Smooth muscle cell (in vitro differentiated cells): Measurements from ENCODE around the gene IQSEC1. TPM values are rescaled to one million over a fixed set of nuclear protein-coding genes. Genes with fewer than 3 reads are reported as not detected.

Experiments used
- DNase-seq: peaks from one replicate; lab custom pipeline; 2025; ENCODE audit not compliant: unreplicated experiment; lab: John Stamatoyannopoulos, UW
- H2AFZ ChIP-seq: fragments of 200-600 bp; sonication (generic); 2 replicates; pipeline ENCODE4 v1.6.0; 2016; ENCODE audit warnings: antibody characterized with exemption, low read depth, mild to moderate bottlenecking
- H3F3A ChIP-seq: fragments of 200-600 bp; sonication (generic); 2 replicates; pipeline ENCODE4 v1.6.0; 2017; ENCODE audit warnings: antibody characterized with exemption, low read depth
- H3K27ac ChIP-seq: fragments of 200-600 bp; sonication (generic); 2 replicates; pipeline ENCODE4 v1.5.1; 2016; ENCODE audit warnings: low read depth, mild to moderate bottlenecking
- H3K27me3 ChIP-seq: fragments of 200-600 bp; sonication (generic); 2 replicates; pipeline ENCODE4 v1.6.1; 2016; ENCODE audit warnings: low read depth, mild to moderate bottlenecking
- H3K36me3 ChIP-seq: fragments of 200-600 bp; sonication (generic); 2 replicates; pipeline ENCODE4 v1.5.1; 2016; ENCODE audit warnings: low read depth
- H3K4me1 ChIP-seq: fragments of 200-600 bp; sonication (generic); 2 replicates; pipeline ENCODE4 v1.5.1; 2016; ENCODE audit warnings: low read depth
- H3K4me2 ChIP-seq: fragments of 200-600 bp; sonication (generic); 2 replicates; pipeline ENCODE4 v1.6.0; 2016; ENCODE audit warnings: mild to moderate bottlenecking
- H3K4me3 ChIP-seq: fragments of 200-600 bp; sonication (generic); 2 replicates; pipeline ENCODE4 v1.5.1; 2016; ENCODE audit warnings: mild to moderate bottlenecking
- H3K79me2 ChIP-seq: fragments of 200-600 bp; sonication (generic); 2 replicates; pipeline ENCODE4 v1.6.0; 2016; ENCODE audit warnings: low read depth, mild to moderate bottlenecking
- H3K9ac ChIP-seq: fragments of 200-600 bp; sonication (generic); 2 replicates; pipeline ENCODE4 v1.6.0; 2016; ENCODE audit warnings: low read depth
- H3K9me3 ChIP-seq: fragments of 200-600 bp; sonication (generic); replicated peaks from 2 replicates; pipeline ENCODE4 v1.5.1; 2016; ENCODE audit warnings: low read depth
- H4K20me1 ChIP-seq: fragments of 200-600 bp; sonication (generic); 2 replicates; pipeline ENCODE4 v1.6.0; 2016; ENCODE audit warnings: low read depth
- WGBS: methylation state at CpG from one replicate; pipeline ENCODE4 v1.1.7; 2016; ENCODE audit warnings: low lambda C conversion rate; 5-methylcytosine and 5-hydroxymethylcytosine counted together
- polyA plus RNA-seq: library from polyadenylated mRNA; unstranded; fragments of >200 nt; fragmentation: Nextera tagmentation; extraction: Ambion mirVana; gene quantifications from 2 replicates; pipeline ENCODE4 v1.2.1, GENCODE V29; 2016
- total RNA-seq: library from RNA; depleted of rRNA; stranded (reverse); fragments of >200 nt; gene quantifications from 2 replicates; pipeline ENCODE4 v1.2.3, GENCODE V29; 2014
- TF ChIP-seq, protein P1 (sequence below): fragments of 200-600 bp; sonication (generic); IDR thresholded peaks from 2 replicates; pipeline ENCODE4 v1.5.1; 2017; ENCODE audit warnings: borderline replicate concordance, mild to moderate bottlenecking, antibody characterized with exemption; ENCODE audit not compliant: insufficient read depth, poor library complexity, severe bottlenecking

IQSEC1 gene
- total and polyA plus RNA-seq, 2 experiments from 2014 or later: 18.9 to 19.8 TPM

GRCh38 chr3:12988728-12989454, 84.3 kb downstream of the IQSEC1 start:
- Histone ChIP-seq H4K20me1 (peaks cover 72% of the 10 kb centered on the region), H3K27ac (no peak overlapping the region), H2AFZ (no peak overlapping the region), H3K4me2 (no peak overlapping the region), H3K27me3 (no peaks in the 10 kb centered on the region), H3F3A (peaks cover 16% of the 10 kb centered on the region), H3K36me3 (no peaks in the 10 kb centered on the region), H3K4me1 (peaks cover 27% of the 10 kb centered on the region), H3K9me3 (no peaks in the 10 kb centered on the region), H3K79me2 (peaks cover 12% of the 10 kb centered on the region), H3K4me3 (no peak overlapping the region), H3K9ac (no peak overlapping the region)
- no peak for DNase-seq
- TF ChIP-seq, protein P1, sequence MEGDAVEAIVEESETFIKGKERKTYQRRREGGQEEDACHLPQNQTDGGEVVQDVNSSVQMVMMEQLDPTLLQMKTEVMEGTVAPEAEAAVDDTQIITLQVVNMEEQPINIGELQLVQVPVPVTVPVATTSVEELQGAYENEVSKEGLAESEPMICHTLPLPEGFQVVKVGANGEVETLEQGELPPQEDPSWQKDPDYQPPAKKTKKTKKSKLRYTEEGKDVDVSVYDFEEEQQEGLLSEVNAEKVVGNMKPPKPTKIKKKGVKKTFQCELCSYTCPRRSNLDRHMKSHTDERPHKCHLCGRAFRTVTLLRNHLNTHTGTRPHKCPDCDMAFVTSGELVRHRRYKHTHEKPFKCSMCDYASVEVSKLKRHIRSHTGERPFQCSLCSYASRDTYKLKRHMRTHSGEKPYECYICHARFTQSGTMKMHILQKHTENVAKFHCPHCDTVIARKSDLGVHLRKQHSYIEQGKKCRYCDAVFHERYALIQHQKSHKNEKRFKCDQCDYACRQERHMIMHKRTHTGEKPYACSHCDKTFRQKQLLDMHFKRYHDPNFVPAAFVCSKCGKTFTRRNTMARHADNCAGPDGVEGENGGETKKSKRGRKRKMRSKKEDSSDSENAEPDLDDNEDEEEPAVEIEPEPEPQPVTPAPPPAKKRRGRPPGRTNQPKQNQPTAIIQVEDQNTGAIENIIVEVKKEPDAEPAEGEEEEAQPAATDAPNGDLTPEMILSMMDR: no peak
- 92% methylated on average over 5 of the region's 5 CpGs for WGBS

- H3F3A ChIP-seq: peaks cover 16% of the 10 kb centered on the region
- no peak for DNase-seq
- H3K9me3 ChIP-seq: no peaks in the 10 kb centered on the region
- peaks cover 12% of the 10 kb centered on the region for H3K79me2 ChIP-seq
- no peak overlapping the region for H3K9ac ChIP-seq
- WGBS: 96% methylated on average over 5 of the region's 5 CpGs
- TF ChIP-seq, protein P1: no peak
- H3K4me2 ChIP-seq: no peak overlapping the region
- no peaks in the 10 kb centered on the region for H3K36me3 ChIP-seq
- H3K4me1 ChIP-seq: peaks cover 22% of the 10 kb centered on the region
- H2AFZ ChIP-seq: no peak overlapping the region
- H3K27ac ChIP-seq: no peak overlapping the region
- peaks cover 80% of the 10 kb centered on the region for H4K20me1 ChIP-seq
- H3K27me3 ChIP-seq: no peaks in the 10 kb centered on the region
- H3K4me3 ChIP-seq: no peak overlapping the region
Measured at GRCh38 chr3:12987602-12988001, 85.6 kb downstream of the IQSEC1 start.

GRCh38 chr3:12986986-12987385, 86.2 kb downstream of the IQSEC1 start:
- no peaks in the 10 kb centered on the region for H3K27me3 ChIP-seq
- peaks cover 87% of the 10 kb centered on the region for H4K20me1 ChIP-seq
- H2AFZ ChIP-seq: no peak overlapping the region
- peaks cover 16% of the 10 kb centered on the region for H3F3A ChIP-seq
- H3K4me1 ChIP-seq: peaks cover 22% of the 10 kb centered on the region
- peaks cover 12% of the 10 kb centered on the region for H3K79me2 ChIP-seq
- TF ChIP-seq, protein P1: no peak
- H3K4me2 ChIP-seq: peak overlapping the region; percentile 64
- H3K36me3 ChIP-seq: no peaks in the 10 kb centered on the region
- H3K9ac ChIP-seq: no peak overlapping the region
- no peaks in the 10 kb centered on the region for H3K9me3 ChIP-seq
- DNase-seq: no peak
- H3K4me3 ChIP-seq: no peak overlapping the region
- no peak overlapping the region for H3K27ac ChIP-seq
- WGBS: 29% methylated on average over 15 of the region's 15 CpGs

GRCh38 chr3:12986521-12986920, 86.7 kb downstream of the IQSEC1 start:
- no peaks in the 10 kb centered on the region for H3K27me3 ChIP-seq
- no peak for DNase-seq
- no peaks in the 10 kb centered on the region for H3K9me3 ChIP-seq
- WGBS: 88% methylated on average over 11 of the region's 11 CpGs
- H4K20me1 ChIP-seq: peaks cover 89% of the 10 kb centered on the region
- H2AFZ ChIP-seq: no peak overlapping the region
- H3K79me2 ChIP-seq: peaks cover 12% of the 10 kb centered on the region
- no peak overlapping the region for H3K4me3 ChIP-seq
- no peak overlapping the region for H3K27ac ChIP-seq
- H3K36me3 ChIP-seq: no peaks in the 10 kb centered on the region
- H3F3A ChIP-seq: peaks cover 14% of the 10 kb centered on the region
- peaks cover 20% of the 10 kb centered on the region for H3K4me1 ChIP-seq
- H3K9ac ChIP-seq: no peak overlapping the region
- TF ChIP-seq, protein P1: no peak
- peak overlapping the region; percentile 64 for H3K4me2 ChIP-seq
